HCT116 (cell line): ENCODE measurements around the gene WDR45.

ENCODE experiments used
- CTCF ChIP-seq, 3 experiments: fragments of 200-600 bp in 1 of 3; sonication (generic) in 1 of 3; IDR thresholded peaks in 2 of 3; conservative IDR thresholded peaks in 1 of 3; 2 replicates each; pipeline ENCODE4 v1.5.1; 2012 to 2017; ENCODE audit warnings: low read depth in 2 of 3, low read length in 2 of 3, antibody characterized with exemption in 1 of 3, borderline replicate concordance in 1 of 3, control low read depth in 1 of 3, mild to moderate bottlenecking in 1 of 3, mixed read lengths in 1 of 3, mixed run types in 1 of 3, moderate library complexity in 1 of 3; ENCODE audit not compliant: insufficient read depth in 1 of 3
- RAD21 ChIP-seq: IDR thresholded peaks from 2 replicates; pipeline ENCODE4 v1.6.1; 2012; ENCODE audit warnings: low read depth, mild to moderate bottlenecking
- REST ChIP-seq: IDR thresholded peaks from 2 replicates; pipeline ENCODE4 v1.6.1; 2012; ENCODE audit warnings: low read depth

- TF ChIP-seq CTCF (IDR thresholded peaks at IDR 0.05 in 2 of 3, conservative IDR thresholded peaks at IDR 0.05 in 1 of 3; ENCODE audit: borderline replicate concordance in 1 of 3, insufficient read depth in 1 of 3, low read depth in 2 of 3, low read length in 2 of 3) = no peak
- TF ChIP-seq REST = no peak
- no peak for TF ChIP-seq RAD21
Observed at GRCh38 chrX:49064303-49064702, 15.4 kb downstream of the WDR45 start.
